Astrocyte of the spinal cord (primary cell): Measurements from ENCODE around the gene ZNF547.

Experiments used
- DNase-seq: peaks from one replicate; pipeline ENCODE4 v3.0.0; 2011; ENCODE audit warnings: low read depth, low spot score
- H3K4me3 ChIP-seq: 2 replicates; pipeline ENCODE4 v1.5.1; 2011; ENCODE audit warnings: low read depth, mild to moderate bottlenecking, low read length, moderate library complexity
- in situ Hi-C: cut with HindIII; loops from 2 replicates; pipeline ENCODE4 v1.10.0; 2017; ENCODE audit warnings: low sequenced_read_pairs
- TF ChIP-seq, protein P1 (sequence below): IDR thresholded peaks from 2 replicates; pipeline ENCODE4 v1.5.1; 2012; ENCODE audit warnings: low read depth, mild to moderate bottlenecking, low read length, inconsistent platforms

Gene ZNF547

DNA sequence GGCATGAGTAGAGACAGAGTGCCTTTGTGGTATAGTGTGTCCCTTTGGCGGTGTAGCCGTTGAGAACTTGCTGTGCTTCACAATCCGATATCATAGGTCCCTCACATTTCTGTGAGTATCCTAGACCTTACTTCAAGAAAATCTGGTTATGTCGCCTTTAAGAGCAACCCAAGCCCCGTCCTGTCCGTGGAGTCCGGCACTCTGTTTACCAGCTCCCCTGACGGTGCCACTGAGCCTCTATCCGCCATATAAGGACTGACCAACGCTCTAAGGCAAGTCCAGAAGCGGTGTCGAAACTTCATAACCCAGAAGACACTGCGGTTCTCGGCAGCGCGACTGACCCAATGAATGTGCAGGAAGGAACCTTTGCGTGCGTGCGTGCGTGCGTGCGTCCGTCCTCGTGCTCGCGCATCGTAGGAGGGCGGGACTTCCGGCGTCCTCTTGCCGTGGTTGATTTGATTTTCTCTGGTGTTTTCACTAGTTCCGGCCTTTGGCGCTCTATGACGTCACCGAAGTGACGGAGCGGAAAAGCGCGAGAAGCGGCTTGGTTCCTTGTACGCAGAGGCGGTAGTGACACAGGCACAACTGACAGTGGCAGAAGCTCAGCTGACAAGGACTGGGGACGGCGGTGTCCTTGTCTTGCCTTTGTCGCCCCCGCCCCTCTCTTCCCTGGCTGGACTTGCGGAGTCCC, at the start of gene ZNF547, which contains the start of gene TRAPPC2B:
TSS of gene ZNF547 (plus strand) at position 555 of the 691 bp plus-strand sequence. CDS start 5,005 bp downstream, outside the sequence.
TSS of gene TRAPPC2B (plus strand) at position 555 of the 691 bp plus-strand sequence. CDS start 1,283 bp downstream, outside the sequence.
- peak within 1 kb of the TSS; percentile 89 for H3K4me3 ChIP-seq
- TF ChIP-seq, protein P1, sequence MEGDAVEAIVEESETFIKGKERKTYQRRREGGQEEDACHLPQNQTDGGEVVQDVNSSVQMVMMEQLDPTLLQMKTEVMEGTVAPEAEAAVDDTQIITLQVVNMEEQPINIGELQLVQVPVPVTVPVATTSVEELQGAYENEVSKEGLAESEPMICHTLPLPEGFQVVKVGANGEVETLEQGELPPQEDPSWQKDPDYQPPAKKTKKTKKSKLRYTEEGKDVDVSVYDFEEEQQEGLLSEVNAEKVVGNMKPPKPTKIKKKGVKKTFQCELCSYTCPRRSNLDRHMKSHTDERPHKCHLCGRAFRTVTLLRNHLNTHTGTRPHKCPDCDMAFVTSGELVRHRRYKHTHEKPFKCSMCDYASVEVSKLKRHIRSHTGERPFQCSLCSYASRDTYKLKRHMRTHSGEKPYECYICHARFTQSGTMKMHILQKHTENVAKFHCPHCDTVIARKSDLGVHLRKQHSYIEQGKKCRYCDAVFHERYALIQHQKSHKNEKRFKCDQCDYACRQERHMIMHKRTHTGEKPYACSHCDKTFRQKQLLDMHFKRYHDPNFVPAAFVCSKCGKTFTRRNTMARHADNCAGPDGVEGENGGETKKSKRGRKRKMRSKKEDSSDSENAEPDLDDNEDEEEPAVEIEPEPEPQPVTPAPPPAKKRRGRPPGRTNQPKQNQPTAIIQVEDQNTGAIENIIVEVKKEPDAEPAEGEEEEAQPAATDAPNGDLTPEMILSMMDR = no peak
- in situ Hi-C loops = no loop called here
- DNase-seq = peak; percentile 100

- TF ChIP-seq, protein P1 = no peak
- DNase-seq = no peak
- in situ Hi-C loops = no loop called here
- H3K4me3 ChIP-seq = no peak overlapping the region
Observed at GRCh38 chr19:57314146-57314545, 49.2 kb upstream of the ZNF547 start.

DNA sequence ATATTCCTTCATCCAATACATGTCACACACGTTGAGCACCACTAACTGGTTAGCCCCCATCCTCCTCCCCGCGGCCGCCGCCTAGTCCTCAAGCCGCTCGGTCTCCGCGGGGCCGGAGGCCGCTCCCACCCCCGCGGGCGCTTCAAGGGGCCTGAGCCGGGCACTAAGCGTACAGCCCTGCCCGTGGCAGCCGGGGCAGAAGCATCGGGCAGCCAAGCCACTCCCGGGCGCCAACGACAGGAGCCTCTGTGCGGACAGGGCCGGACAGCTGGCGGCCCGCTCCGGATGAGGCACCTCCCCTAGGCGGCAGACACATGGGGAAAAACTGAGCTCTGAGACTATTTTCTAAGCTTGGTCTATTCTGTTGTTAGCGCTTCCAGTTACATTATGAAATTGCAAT, 45.8 kb upstream of the ZNF547 start:
- no peak for DNase-seq
- H3K4me3 ChIP-seq = no peak overlapping the region
- in situ Hi-C loops = no loop called here
- TF ChIP-seq, protein P1 = no peak

- TF ChIP-seq, protein P1 = no peak
- peak overlapping the region; percentile 94 for H3K4me3 ChIP-seq
- in situ Hi-C loops = no loop called here
- DNase-seq = no peak
Observed at GRCh38 chr19:57319869-57320179, 43.5 kb upstream of the ZNF547 start.

- DNase-seq = peak; percentile 97
- TF ChIP-seq, protein P1 = peak; percentile 4
- in situ Hi-C loops = no loop called here
- H3K4me3 ChIP-seq = peak within 1 kb of the TSS; percentile 94
Observed at GRCh38 chr19:57320180-57321084, 42.9 kb upstream of the ZNF547 start, which contains the start of gene ZNF543. Gene ZNF543, plus strand, starts transcription at chr19:57320472. Its CDS starts 382 bp downstream, at chr19:57320854.

DNA sequence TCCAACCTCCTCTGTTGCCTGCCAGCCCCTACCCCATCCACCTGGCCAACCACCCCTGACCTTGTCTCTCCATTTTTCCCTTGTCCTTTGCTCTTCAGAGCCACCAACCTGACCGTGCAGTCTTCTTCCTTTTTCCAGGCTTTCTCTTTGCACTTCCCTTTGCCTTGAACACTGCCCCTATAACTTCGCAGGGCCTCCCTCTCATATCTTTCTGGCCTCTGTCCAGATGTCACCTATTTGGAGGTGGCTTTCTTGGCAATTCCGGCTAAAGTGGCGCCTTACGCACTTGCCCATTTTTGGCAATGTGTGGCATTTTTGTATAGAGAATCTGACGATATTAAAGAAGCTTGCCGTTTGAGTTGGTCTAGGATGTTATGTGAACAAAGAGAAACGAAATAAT, 42.2 kb upstream of the ZNF547 start:
- in situ Hi-C loops = no loop called here
- no peak for DNase-seq

More for the DNA sequence above, 42.2 kb upstream of the ZNF547 start:
- TF ChIP-seq, protein P1 = no peak
- H3K4me3 ChIP-seq = peak overlapping the region; percentile 94
